Keratinocyte (primary cell): ENCODE results near the gene WDCP. TPM values are rescaled to one million over a fixed set of nuclear protein-coding genes. Genes with fewer than 3 reads are reported as not detected.
"Not testable (repeated sequence)": the region's sequence is repeated elsewhere in the genome, so short reads cannot be mapped to it uniquely, and the experiment has no call there.

Source experiments
- DNase-seq: peaks from one replicate; pipeline ENCODE4 v3.0.0-alpha.2; 2011; ENCODE audit warnings: low read depth, missing footprints, low spot score
- FAIRE-seq: peaks from 2 replicates; lab custom pipeline; 2011; peaks lifted over from hg19 to GRCh38; lab: Jason Lieb, UNC
- H2AFZ ChIP-seq: 2 replicates; pipeline ENCODE4 v1.6.0; 2012; ENCODE audit warnings: low read length, control low read depth, inconsistent platforms; ENCODE audit not compliant: control insufficient read depth
- H3K27ac ChIP-seq: 2 replicates; pipeline ENCODE4 v1.5.1; 2011; ENCODE audit warnings: low read length; ENCODE audit not compliant: control insufficient read depth, insufficient read depth
- H3K27me3 ChIP-seq: 3 replicates; pipeline ENCODE4 v1.6.0; 2011; ENCODE audit warnings: low read length; ENCODE audit not compliant: control insufficient read depth, insufficient read depth; ENCODE audit errors: extremely low read depth
- H3K36me3 ChIP-seq, 2 experiments: 2 replicates in 1 of 2; 3 replicates in 1 of 2; pipeline ENCODE4 v1.5.1; 2011; ENCODE audit warnings: low read length in 2 of 2, mild to moderate bottlenecking in 1 of 2; ENCODE audit not compliant: control insufficient read depth in 2 of 2, insufficient read depth in 2 of 2; ENCODE audit errors: extremely low read depth in 1 of 2
- H3K4me1 ChIP-seq: 3 replicates; pipeline ENCODE4 v1.5.1; 2011; ENCODE audit warnings: low read length; ENCODE audit not compliant: control insufficient read depth, insufficient read depth; ENCODE audit errors: extremely low read depth
- H3K4me2 ChIP-seq: 3 replicates; pipeline ENCODE4 v1.6.0; 2011; ENCODE audit warnings: low read depth, low read length; ENCODE audit not compliant: control insufficient read depth, insufficient read depth; ENCODE audit errors: extremely low read depth
- H3K4me3 ChIP-seq, 3 experiments: fragments of 200-600 bp in 1 of 3; sonication (generic) in 1 of 3; 2 replicates in 2 of 3; 3 replicates in 1 of 3; pipeline ENCODE4 v1.5.1; 2011 to 2016; ENCODE audit warnings: low read length in 3 of 3, mild to moderate bottlenecking in 3 of 3, control low read depth in 2 of 3, inconsistent platforms in 1 of 3, low read depth in 1 of 3, mixed read lengths in 1 of 3, mixed run types in 1 of 3, moderate library complexity in 1 of 3; ENCODE audit not compliant: control insufficient read depth in 2 of 3, insufficient read depth in 2 of 3; ENCODE audit errors: extremely low read depth in 1 of 3
- H3K79me2 ChIP-seq: 2 replicates; pipeline ENCODE4 v1.6.0; 2012; ENCODE audit warnings: low read length; ENCODE audit not compliant: control insufficient read depth, insufficient read depth
- H3K9ac ChIP-seq: 3 replicates; pipeline ENCODE4 v1.6.0; 2011; ENCODE audit warnings: low read length; ENCODE audit not compliant: control insufficient read depth, insufficient read depth; ENCODE audit errors: extremely low read depth
- H3K9me1 ChIP-seq: 3 replicates; pipeline ENCODE4 v1.6.0; 2011; ENCODE audit warnings: low read length; ENCODE audit not compliant: control insufficient read depth, insufficient read depth; ENCODE audit errors: extremely low read depth
- H3K9me3 ChIP-seq: 2 replicates; pipeline ENCODE4 v1.5.1; 2012; ENCODE audit warnings: low read depth, low read length; ENCODE audit not compliant: control insufficient read depth
- H4K20me1 ChIP-seq: 3 replicates; pipeline ENCODE4 v1.6.0; 2011; ENCODE audit warnings: low read length; ENCODE audit not compliant: control insufficient read depth, insufficient read depth; ENCODE audit errors: extremely low read depth
- CTCF ChIP-seq, 3 experiments: IDR thresholded peaks in 1 of 3; conservative IDR thresholded peaks in 1 of 3; optimal IDR thresholded peaks in 1 of 3; 2 replicates in 2 of 3; 3 replicates in 1 of 3; pipeline versions ENCODE3 to v1.5.1; 2011; ENCODE audit warnings: low read length in 3 of 3, mild to moderate bottlenecking in 3 of 3, moderate library complexity in 2 of 3, control low read depth in 1 of 3, inconsistent platforms in 1 of 3; ENCODE audit not compliant: insufficient read depth in 2 of 3; ENCODE audit errors: extremely low read depth in 1 of 3
- EZH2 ChIP-seq: IDR thresholded peaks from one replicate; pipeline ENCODE4 v1.6.1; 2012; ENCODE audit warnings: inconsistent platforms, mild to moderate bottlenecking, low read length, moderate library complexity
- dilution Hi-C: fragments of 300-500 bp; cut with MboI; formaldehyde crosslinking; loops from one replicate; pipeline ENCODE4 v1.7.0; 2020; ENCODE audit warnings: low sequenced_read_pairs; ENCODE audit not compliant: extremely low pct_ligation_motif_present
- polyA plus RNA-seq, 5 experiments: library from polyadenylated mRNA; depleted of rRNA in 3 of 5; stranded (reverse) in 3 of 5; stranded (forward) in 1 of 5; unstranded in 1 of 5; fragments of >200 nt; gene quantifications; 1 replicate in 1 of 5; 2 replicates in 3 of 5; 3 replicates in 1 of 5; pipeline versions ENCODE4 v1.2.1 to v1.2.3, GENCODE V29; 2011 to 2012; ENCODE audit warnings: missing spikeins in 2 of 5, low read depth in 1 of 5, low replicate concordance in 1 of 5

The WDCP gene
- polyA plus RNA-seq, 1 donor (not counting 4 experiments of a cell fraction or from before 2014, with no cell fraction given) = 11.0 TPM

- Histone ChIP-seq H3K4me3 (peak overlapping the region in 2 of 3 experiments; percentile 87 to 90), H3K9ac (no peak overlapping the region), H3K79me2 (peaks cover 10% of the 10 kb centered on the region), H3K9me3 (no peaks in the 10 kb centered on the region), H3K9me1 (no peaks in the 10 kb centered on the region), H2AFZ (no peak overlapping the region), H4K20me1 (no peaks in the 10 kb centered on the region), H3K4me1 (peaks cover 10% of the 10 kb centered on the region), H3K27me3 (no peaks in the 10 kb centered on the region), H3K4me2 (peak overlapping the region; percentile 71), H3K36me3 (no peaks in the 10 kb centered on the region), H3K27ac (no peak overlapping the region)
- TF ChIP-seq EZH2 (no peak), CTCF (optimal IDR thresholded peaks at IDR 0.05 in 1 of 3, IDR thresholded peaks at IDR 0.05 in 1 of 3, conservative IDR thresholded peaks at IDR 0.05 in 1 of 3; ENCODE audit: extremely low read depth in 1 of 3, insufficient read depth in 2 of 3, low read length in 3 of 3) (no peak)
- DNase-seq = no peak
- FAIRE-seq = no peak
- dilution Hi-C loops = no loop called here
Measured at GRCh38 chr2:24045511-24046508, 1.4 kb downstream of the WDCP start.

- H3K4me2 ChIP-seq, H3K9me1 ChIP-seq, H3K4me1 ChIP-seq, H3K27ac ChIP-seq, H3K9ac ChIP-seq, H3K9me3 ChIP-seq, H4K20me1 ChIP-seq, FAIRE-seq, DNase-seq, dilution Hi-C loops, H3K4me3 ChIP-seq, H3K79me2 ChIP-seq, H2AFZ ChIP-seq, H3K27me3 ChIP-seq: not testable (repeated sequence)
- H3K36me3 ChIP-seq = peaks cover 7 to 10% of the 10 kb centered on the region in 2 experiments
Measured at GRCh38 chr2:24043133-24043532, 4.1 kb downstream of the WDCP start.
